Activated naive CD8-positive, alpha-beta T cell (primary cell): ENCODE data around the gene PACSIN3.
A peak's percentile ranks its signal among the peaks of the same experiment; 100 is the strongest.
"Not testable (repeated sequence)": the region's sequence is repeated elsewhere in the genome, so short reads cannot be mapped to it uniquely, and the experiment has no call there.

Experiments used
- H3K27ac Mint-ChIP-seq: one replicate; pipeline ENCODE4 v1.8.0; 2021; ENCODE audit warnings: mixed read lengths
- H3K27me3 Mint-ChIP-seq: one replicate; pipeline ENCODE4 v1.8.0; 2021; ENCODE audit warnings: mixed read lengths
- H3K36me3 Mint-ChIP-seq: one replicate; pipeline ENCODE4 v1.8.0; 2021; ENCODE audit warnings: mixed read lengths
- H3K4me1 Mint-ChIP-seq: one replicate; pipeline ENCODE4 v1.8.0; 2021; ENCODE audit warnings: low read depth, mixed read lengths
- H3K4me3 Mint-ChIP-seq: one replicate; pipeline ENCODE4 v1.8.0; 2021; ENCODE audit warnings: mild to moderate bottlenecking, mixed read lengths
- H3K9me3 Mint-ChIP-seq: one replicate; pipeline ENCODE4 v1.8.0; 2021; ENCODE audit warnings: low read depth, mixed read lengths

PACSIN3 gene

DNA sequence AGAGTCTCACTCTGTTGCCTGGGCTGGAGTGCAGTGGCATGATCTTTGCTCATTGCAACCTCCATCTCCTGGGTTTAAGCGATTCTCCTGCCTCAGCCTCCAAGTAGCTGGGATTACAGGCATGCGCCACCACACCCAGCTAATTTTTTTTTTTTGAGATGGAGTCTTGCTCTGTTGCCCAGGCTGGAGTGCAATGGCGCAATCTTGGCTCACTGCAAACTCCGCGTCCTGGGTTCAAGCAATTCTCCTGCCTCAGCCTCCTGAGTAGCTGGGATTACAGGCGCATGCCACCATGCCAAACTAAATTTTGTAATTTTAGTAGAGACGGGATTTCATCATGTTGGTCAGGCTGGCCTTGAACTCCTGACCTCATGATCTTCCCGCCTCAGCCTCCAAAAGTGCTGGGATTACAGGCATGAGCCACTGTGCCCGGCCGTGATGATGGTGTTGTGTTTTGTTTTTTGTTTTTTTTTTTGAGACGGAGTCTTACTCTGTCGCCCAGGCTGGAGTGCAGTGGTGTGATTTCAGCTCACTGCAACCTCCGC is 21.8 kb upstream of the PACSIN3 start:
- not testable (repeated sequence) for H3K4me3 Mint-ChIP-seq, H3K36me3 Mint-ChIP-seq, H3K27me3 Mint-ChIP-seq, H3K27ac Mint-ChIP-seq, H3K9me3 Mint-ChIP-seq, H3K4me1 Mint-ChIP-seq

DNA sequence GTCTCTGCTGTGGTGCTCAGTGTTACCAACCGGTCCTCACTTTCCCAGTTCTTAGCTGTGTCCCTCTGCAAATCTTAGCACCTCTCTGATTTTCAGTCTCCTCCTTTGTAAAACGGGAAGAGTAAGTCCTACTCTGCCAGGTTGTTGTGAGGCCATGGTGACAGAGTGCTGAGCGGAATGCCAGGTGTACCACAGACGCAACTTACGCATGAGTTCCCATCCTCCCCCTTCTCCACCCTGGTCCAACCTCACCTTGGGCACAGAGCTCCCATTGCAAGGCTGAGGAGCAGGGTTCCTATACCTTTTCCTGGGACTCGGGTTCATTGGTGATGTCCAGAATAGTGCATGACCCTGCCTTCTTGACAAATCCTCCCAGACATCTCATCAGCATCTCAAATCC is 21.2 kb upstream of the PACSIN3 start:
- Mint-ChIP-seq H3K4me3 (no peak overlapping the region), H3K27me3 (no peaks in the 10 kb centered on the region), H3K36me3 (no peaks in the 10 kb centered on the region), H3K9me3 (no peaks in the 10 kb centered on the region), H3K4me1 (no peaks in the 10 kb centered on the region), H3K27ac (no peak overlapping the region)

DNA sequence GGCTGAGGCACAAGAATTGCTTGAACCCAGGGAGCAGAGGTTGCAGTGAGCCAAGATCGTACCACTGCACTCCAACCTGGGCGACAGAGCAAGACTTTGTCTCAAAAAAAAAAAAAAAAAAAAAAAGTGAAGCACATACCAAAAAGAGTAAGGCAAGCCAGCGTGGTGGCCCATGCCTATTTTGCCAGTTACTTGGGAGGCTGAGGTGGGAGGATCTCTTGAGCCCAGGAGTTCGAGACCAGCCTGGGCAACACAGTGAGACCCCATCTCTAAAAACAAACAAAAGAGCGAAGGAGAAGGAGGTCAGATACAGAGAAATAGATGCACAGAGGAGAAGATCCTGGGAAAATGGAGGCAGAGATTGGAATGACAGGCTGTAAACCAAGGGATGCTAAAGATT is 20.3 kb upstream of the PACSIN3 start:
- H3K4me3 Mint-ChIP-seq, H3K27ac Mint-ChIP-seq, H3K4me1 Mint-ChIP-seq, H3K27me3 Mint-ChIP-seq, H3K36me3 Mint-ChIP-seq, H3K9me3 Mint-ChIP-seq: not testable (repeated sequence)

DNA sequence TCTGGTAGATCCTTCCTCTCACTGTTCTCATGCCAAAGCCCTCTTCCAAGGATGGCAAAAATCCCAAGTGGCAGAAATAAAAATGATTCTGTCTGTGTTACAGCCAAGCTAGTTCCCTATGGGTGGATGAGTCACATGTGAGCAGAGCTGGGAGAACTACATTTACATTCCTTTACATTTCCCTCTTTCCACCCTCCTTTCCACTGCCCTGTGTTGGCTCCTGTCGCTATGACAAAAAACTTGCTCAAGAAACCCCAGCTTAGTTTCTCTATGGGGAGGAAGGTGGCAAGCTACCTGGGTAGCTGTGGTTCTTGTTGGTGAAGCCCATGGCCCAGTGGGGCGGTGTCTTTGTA is 18.4 kb upstream of the PACSIN3 start:
- Mint-ChIP-seq H3K4me1 (no peaks in the 10 kb centered on the region), H3K27me3 (no peaks in the 10 kb centered on the region), H3K4me3 (no peak overlapping the region), H3K36me3 (no peaks in the 10 kb centered on the region), H3K9me3 (no peaks in the 10 kb centered on the region), H3K27ac (no peak overlapping the region)

DNA sequence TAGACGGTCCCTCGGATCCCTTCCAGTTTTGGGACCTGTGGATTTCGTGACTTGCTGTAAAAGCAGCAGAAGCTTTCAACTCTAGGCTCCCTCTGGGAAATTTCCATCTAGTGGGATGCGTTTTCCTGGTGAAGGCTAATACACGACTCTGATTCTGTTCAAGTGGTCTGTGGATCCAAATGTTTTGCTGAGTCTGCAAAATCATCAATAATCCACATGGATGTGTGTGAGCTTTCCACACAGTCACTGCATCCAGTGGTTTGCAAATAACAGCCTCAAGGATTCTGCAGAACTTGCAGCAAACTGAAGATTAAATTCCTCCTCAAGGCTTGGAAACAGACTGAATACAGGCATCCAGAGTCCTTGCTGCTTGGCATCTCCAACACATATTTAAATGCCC is 16.3 kb upstream of the PACSIN3 start:
- Mint-ChIP-seq H3K27ac (no peak overlapping the region), H3K36me3 (no peaks in the 10 kb centered on the region), H3K27me3 (no peaks in the 10 kb centered on the region), H3K4me1 (no peaks in the 10 kb centered on the region), H3K9me3 (no peaks in the 10 kb centered on the region), H3K4me3 (no peak overlapping the region)

DNA sequence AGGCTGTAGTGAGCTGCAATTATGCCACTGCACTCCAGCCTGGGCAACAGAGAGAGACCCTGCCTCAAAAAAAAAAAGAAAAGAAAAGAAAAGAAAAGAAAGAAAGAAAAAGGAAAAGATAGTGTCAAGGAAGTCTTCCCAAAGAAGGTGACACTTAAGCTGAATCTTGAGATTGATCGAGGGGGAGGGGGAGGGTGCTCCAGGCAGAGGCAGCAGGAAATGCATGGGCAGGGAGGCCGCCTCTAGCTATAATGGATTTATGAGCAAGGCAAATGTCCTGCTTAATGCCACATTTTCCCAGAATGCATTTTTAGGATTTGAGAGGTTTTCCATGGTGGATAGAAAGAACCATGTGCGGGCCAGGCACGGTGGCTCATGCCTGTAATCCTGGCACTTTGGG is 14.8 kb upstream of the PACSIN3 start:
- no peaks in the 10 kb centered on the region for H3K36me3 Mint-ChIP-seq
- no peaks in the 10 kb centered on the region for H3K9me3 Mint-ChIP-seq
- no peaks in the 10 kb centered on the region for H3K27me3 Mint-ChIP-seq
- H3K4me3 Mint-ChIP-seq: no peak overlapping the region
- no peaks in the 10 kb centered on the region for H3K4me1 Mint-ChIP-seq
- no peak overlapping the region for H3K27ac Mint-ChIP-seq

DNA sequence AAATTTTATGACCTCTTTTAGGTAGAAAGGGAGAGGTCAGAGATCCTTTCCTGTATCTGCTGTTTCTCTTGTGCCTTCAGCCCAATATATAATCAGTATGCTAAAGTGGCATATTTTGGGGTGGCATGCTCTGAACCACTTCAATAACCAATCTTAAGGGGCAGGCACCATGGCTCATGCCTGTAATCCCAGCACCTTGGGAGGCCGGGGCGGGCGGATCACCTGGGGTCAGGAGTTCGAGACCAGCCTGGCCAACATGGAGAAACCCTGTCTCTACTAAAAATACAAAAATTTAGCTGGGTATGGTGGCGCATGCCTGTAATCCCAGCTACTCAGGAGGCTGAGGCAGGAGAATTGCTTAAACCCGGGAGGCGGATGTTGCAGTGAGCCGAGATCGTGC is 11.9 kb upstream of the PACSIN3 start:
- not testable (repeated sequence) for H3K9me3 Mint-ChIP-seq, H3K36me3 Mint-ChIP-seq, H3K27ac Mint-ChIP-seq, H3K4me1 Mint-ChIP-seq, H3K27me3 Mint-ChIP-seq, H3K4me3 Mint-ChIP-seq

DNA sequence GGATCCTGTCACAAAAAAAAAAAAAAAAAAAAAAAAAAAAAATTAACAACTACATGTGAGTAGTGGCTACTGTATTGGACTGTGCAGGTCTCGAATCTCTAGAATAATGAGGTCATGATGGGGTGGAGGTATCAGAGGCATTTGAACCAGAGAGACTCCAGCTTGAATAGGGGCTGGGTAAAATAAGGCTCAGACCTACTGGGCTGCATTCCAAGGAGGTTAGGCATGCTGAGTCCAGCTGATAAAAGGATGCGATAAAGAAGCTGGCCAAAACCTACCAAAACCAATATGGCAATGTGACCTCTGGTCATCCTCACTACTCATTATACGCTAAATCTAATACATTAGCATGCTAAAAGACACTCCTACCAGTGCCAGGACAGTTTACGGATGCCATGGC is 5.9 kb upstream of the PACSIN3 start:
- Mint-ChIP-seq H3K4me3 (no peak overlapping the region), H3K9me3 (no peaks in the 10 kb centered on the region), H3K27me3 (peaks cover 2% of the 10 kb centered on the region), H3K27ac (no peak overlapping the region), H3K4me1 (peaks cover 6% of the 10 kb centered on the region), H3K36me3 (no peaks in the 10 kb centered on the region)

DNA sequence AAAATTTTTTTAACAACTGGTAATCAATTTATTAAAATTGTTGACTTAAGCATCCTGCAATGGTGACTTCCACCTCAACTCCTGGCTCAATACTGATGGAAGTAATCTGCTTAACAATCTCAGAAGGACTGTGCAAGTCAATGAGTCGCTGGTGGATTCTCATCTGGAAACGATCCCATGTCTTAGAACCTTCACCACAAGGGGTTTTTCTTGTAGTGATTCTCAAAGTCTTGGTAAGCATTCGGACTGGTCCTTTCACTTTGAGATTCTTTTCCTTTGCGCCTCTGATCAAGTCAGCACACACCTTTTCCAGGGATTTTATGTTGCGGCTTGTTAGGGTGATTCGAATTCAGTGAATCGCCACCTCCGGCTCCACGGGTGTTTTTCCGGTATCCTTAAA is 4.9 kb upstream of the PACSIN3 start:
- H3K9me3 Mint-ChIP-seq, H3K36me3 Mint-ChIP-seq, H3K4me3 Mint-ChIP-seq, H3K27ac Mint-ChIP-seq, H3K27me3 Mint-ChIP-seq: not testable (repeated sequence)
- peaks cover 10% of the 10 kb centered on the region for H3K4me1 Mint-ChIP-seq

DNA sequence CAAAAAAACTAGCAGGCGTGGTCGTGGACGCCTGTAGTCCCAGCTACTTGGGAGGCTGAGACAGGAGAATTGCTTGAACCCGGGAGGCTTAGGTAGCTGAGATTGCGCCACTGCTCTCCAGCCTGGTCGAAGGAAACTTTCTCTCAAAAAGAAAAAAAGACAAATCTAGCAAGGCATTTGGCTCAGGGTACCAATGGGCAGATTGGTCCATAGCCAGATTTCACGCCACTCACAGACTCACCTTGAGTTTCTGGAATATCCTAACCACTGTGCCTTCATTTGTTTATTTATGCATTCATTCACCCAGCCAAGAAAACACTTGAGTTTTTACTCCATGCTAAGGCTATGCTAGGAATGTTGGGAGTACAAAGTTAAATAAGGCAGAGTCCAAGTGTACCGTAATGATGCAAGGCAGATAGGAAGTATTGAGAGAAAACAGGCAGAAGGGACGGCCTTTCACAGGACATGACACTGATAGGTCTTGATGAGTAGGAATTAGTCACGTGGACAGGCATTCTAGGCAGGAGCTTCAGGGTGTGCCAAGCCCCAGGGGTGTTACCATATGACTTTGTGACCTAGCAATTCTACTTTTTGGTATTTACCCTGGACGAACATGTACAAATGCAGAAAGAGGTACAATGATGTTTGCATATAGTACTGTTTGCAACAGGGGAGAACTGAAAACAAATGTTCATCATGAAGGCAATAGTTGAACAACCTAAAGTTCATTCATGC is 3.0 kb upstream of the PACSIN3 start:
- peaks cover 10% of the 10 kb centered on the region for H3K4me1 Mint-ChIP-seq
- no peak overlapping the region for H3K4me3 Mint-ChIP-seq
- no peaks in the 10 kb centered on the region for H3K36me3 Mint-ChIP-seq
- H3K27me3 Mint-ChIP-seq: peaks cover 2% of the 10 kb centered on the region
- H3K27ac Mint-ChIP-seq: no peak overlapping the region
- no peaks in the 10 kb centered on the region for H3K9me3 Mint-ChIP-seq

DNA sequence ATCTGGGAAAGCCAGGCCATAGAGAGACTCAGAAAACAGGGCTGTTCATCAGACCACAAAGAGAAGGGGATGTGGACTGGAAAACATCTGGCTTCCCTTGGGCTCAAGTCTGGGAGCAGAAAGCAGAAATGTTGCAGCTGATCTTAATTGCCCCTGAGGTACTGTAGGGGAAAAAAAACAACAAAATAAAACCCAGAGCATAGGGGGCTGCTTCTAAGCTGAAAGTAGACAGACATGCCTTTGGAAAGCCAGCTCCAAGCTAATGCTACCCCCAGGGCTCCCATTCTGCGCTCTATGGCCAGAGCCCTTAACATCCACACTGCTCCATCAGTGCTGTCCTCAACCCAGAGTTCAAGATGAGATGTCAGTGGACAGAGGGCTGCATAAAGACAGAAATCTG is 2.0 kb upstream of the PACSIN3 start:
- Mint-ChIP-seq H3K9me3 (no peaks in the 10 kb centered on the region), H3K36me3 (no peaks in the 10 kb centered on the region), H3K27me3 (peaks cover 5% of the 10 kb centered on the region), H3K4me3 (peak overlapping the region; percentile 82), H3K27ac (no peak overlapping the region), H3K4me1 (peaks cover 10% of the 10 kb centered on the region)

DNA sequence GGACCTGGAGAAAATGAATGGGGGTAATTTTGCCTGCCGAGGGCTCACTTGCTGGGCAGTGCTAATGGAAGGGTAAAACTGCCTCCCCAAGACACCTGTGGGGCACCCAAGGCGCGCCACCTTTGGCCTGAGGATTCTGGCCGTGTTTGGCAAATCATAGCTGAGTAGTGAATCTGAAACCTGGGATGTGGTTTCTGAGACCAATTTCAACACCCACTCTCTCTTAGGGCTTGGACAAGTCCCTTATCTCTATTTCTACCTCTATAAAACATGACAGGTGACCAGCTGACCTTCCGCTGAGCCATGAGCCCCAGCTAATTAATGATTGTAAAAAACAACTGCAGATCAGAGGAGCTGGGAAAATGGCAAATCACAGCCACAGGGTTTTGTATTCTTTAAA is 1.5 kb upstream of the PACSIN3 start:
- Mint-ChIP-seq H3K27me3 (peaks cover 5% of the 10 kb centered on the region), H3K9me3 (no peaks in the 10 kb centered on the region), H3K36me3 (no peaks in the 10 kb centered on the region), H3K4me3 (peak overlapping the region; percentile 82), H3K27ac (no peak overlapping the region), H3K4me1 (peaks cover 10% of the 10 kb centered on the region)

DNA sequence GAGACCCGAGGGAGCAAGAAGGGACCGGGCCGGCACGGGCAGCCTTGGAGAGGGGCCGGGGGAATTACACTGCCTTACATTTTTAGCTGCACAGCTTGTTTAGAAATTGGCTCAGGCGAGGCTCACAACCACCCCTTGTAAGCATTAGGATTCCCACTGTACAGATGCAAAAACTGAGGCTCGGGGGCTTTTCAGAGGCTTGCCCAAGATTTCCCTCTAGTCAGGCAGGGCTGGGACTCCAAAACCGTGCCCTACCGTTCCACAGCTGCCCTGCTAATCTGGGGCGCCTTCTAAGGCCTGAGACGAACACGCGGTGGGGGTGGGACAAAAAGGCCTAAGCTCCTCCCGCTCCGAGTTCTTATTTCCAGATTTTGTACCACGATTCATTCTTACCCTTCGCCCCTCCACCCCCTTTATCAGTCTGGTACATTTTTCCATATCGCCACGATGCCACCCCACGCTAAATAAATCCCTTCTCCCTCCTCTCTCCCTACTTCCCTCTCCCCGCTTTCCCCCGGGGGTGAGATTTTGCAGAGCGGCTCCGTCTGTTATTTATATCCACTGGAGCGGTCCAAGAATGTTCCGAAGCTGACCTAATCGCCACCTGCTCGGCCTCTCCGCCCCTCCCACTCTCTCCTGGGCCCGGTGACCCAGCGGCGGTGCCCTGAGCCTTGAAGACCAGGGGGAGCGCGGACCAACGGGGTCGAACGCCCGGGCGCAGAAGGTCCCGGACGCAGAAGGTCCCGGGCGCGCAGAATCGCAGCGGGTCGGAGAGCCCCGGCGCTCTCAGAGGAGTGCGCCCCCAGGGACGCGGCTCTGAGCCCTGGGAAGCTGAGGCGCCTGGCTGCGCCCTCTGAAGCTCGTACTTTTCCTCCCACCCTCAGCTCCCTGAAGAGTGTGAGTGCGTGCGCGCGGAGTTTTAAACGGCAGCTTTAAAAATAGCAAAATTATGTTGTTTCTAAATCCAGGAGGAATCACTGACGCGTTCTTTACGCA is 764 bp upstream of the PACSIN3 start:
- Mint-ChIP-seq H3K9me3 (no peaks in the 10 kb centered on the region), H3K27ac (peak overlapping the region; percentile 66), H3K4me1 (peaks cover 10% of the 10 kb centered on the region), H3K4me3 (peak overlapping the region; percentile 82), H3K27me3 (peaks cover 5% of the 10 kb centered on the region), H3K36me3 (no peaks in the 10 kb centered on the region)

DNA sequence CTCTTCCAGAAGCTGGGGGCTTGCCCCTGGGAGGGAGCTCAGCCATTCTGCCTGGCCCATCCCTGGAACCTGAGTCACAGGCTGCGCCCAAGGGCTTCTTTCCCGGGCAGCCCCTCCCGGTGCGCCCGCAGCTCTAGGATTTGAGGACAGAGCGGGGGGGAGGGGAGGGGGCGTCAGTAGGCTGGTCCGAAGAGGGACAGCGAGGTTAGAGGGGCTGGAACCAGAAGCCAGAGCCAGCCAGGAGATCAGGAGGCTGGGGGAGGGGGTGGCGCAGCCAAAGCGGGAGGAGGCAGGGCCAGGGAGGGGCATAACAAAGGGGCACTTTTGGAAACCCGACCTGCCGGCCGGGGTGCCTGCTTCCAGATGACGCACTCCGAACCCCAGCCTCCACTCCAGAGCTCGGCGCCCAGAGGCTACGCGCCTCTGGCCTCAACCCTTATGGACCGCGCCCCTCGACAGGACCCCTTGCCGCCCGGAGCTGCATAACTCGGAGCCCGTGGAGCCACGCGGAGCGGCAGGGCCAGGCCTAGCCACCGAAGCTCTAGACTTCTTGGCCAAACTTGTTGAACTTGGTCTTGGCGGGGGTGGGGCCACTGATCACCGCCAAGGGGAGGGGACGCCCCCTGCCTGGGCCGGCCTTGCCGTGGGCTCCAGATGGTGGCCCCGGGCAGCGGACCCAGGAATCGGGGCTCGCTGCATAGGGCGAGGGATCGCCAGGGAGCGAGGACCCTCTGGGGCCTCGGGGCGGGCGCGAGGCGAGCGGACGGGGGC is 744 bp downstream of the PACSIN3 start:
- no peaks in the 10 kb centered on the region for H3K36me3 Mint-ChIP-seq
- H3K9me3 Mint-ChIP-seq: no peaks in the 10 kb centered on the region
- peaks cover 10% of the 10 kb centered on the region for H3K4me1 Mint-ChIP-seq
- H3K27ac Mint-ChIP-seq: no peak overlapping the region
- H3K27me3 Mint-ChIP-seq: peaks cover 5% of the 10 kb centered on the region
- H3K4me3 Mint-ChIP-seq: peak overlapping the region; percentile 51
